Muscle of arm (tissue), 12 donors: ENCODE results near the gene C1orf52. TPM values are rescaled to one million over a fixed set of nuclear protein-coding genes. Genes with fewer than 3 reads are reported as not detected.
"Not testable (repeated sequence)": the region's sequence is repeated elsewhere in the genome, so short reads cannot be mapped to it uniquely, and the experiment has no call there.

Experiments
- DNase-seq: peaks from one replicate; pipeline ENCODE4 v3.0.0-alpha.2; 2013
- polyA plus RNA-seq, 12 donors: library from polyadenylated mRNA; unstranded; fragments of 120-200 nt; gene quantifications; one replicate each; pipeline ENCODE4 v1.2.1, GENCODE V29; 2013; ENCODE audit not compliant: insufficient read length in 12 of 12

C1orf52 gene
- polyA plus RNA-seq, 12 donors, result 22.1 to 33.0 (median 28.9) TPM; not detected in 1

GRCh38 chr1:85282424-85282823 is 23.0 kb upstream of the C1orf52 start:
- no peak for DNase-seq

- no peak for DNase-seq
These were observed 21.2 kb upstream of the C1orf52 start for GRCh38 chr1:85280636-85281035.

GRCh38 chr1:85279458-85280080 is 20.1 kb upstream of the C1orf52 start:
- no peak for DNase-seq

- no peak for DNase-seq
These were observed 19.4 kb upstream of the C1orf52 start for GRCh38 chr1:85278853-85279314.

- no peak for DNase-seq
These were observed 18.3 kb upstream of the C1orf52 start for GRCh38 chr1:85277802-85278201.

- DNase-seq, result no peak
These were observed 17.6 kb upstream of the C1orf52 start for GRCh38 chr1:85276978-85277639.

GRCh38 chr1:85276215-85276977 is 16.9 kb upstream of the C1orf52 start, which contains the start of gene BCL10:
TSS of gene BCL10 (minus strand) at chr1:85276632. CDS start at chr1:85276352, 280 bp downstream.
- peak; percentile 98 for DNase-seq

- DNase-seq, result no peak
These were observed 16.3 kb upstream of the C1orf52 start for GRCh38 chr1:85275701-85276214.

GRCh38 chr1:85274969-85275453 is 15.5 kb upstream of the C1orf52 start:
- DNase-seq, result no peak

GRCh38 chr1:85273397-85273796 is 13.9 kb upstream of the C1orf52 start:
- no peak for DNase-seq

GRCh38 chr1:85268801-85269585 is 9.5 kb upstream of the C1orf52 start:
- DNase-seq, result no peak

GRCh38 chr1:85267313-85267712 is 7.9 kb upstream of the C1orf52 start:
- no peak for DNase-seq

GRCh38 chr1:85264150-85264549 is 4.7 kb upstream of the C1orf52 start:
- DNase-seq, result no peak

GRCh38 chr1:85262985-85263384 is 3.5 kb upstream of the C1orf52 start:
- DNase-seq, result no peak

- peak; percentile 94 for DNase-seq
These were observed 431 bp upstream of the C1orf52 start for GRCh38 chr1:85259912-85260274.

GRCh38 chr1:85258536-85259117 is 835 bp downstream of the C1orf52 start:
- no peak for DNase-seq

- DNase-seq, result not testable (repeated sequence)
These were observed 10.4 kb downstream of the C1orf52 start for GRCh38 chr1:85249042-85249441.

GRCh38 chr1:85245891-85246290 is 13.6 kb downstream of the C1orf52 start:
- no peak for DNase-seq

GRCh38 chr1:85245456-85245855 is 14.0 kb downstream of the C1orf52 start:
- no peak for DNase-seq

- DNase-seq, result peak; percentile 32
These were observed 15.0 kb downstream of the C1orf52 start for GRCh38 chr1:85244271-85245061.
